NT2/D1 (cell line): Measurements from ENCODE around the gene DICER1.
A peak's percentile ranks its signal among the peaks of the same experiment; 100 is the strongest.
"Not testable (repeated sequence)": the region's sequence is repeated elsewhere in the genome, so short reads cannot be mapped to it uniquely, and the experiment has no call there.

Source experiments
- DNase-seq: peaks from one replicate; pipeline ENCODE4 v3.0.0-alpha.2; 2011; ENCODE audit warnings: low read depth, low spot score
- H3K27me3 ChIP-seq: 2 replicates; pipeline ENCODE4 v1.6.0; 2011; ENCODE audit warnings: mild to moderate bottlenecking; ENCODE audit not compliant: insufficient read length, insufficient read depth
- H3K36me3 ChIP-seq: 2 replicates; pipeline ENCODE4 v1.6.1; 2011; ENCODE audit warnings: mild to moderate bottlenecking, low read length, mixed read lengths; ENCODE audit not compliant: insufficient read depth, insufficient read length
- H3K4me1 ChIP-seq: 2 replicates; pipeline ENCODE4 v1.5.1; 2011; ENCODE audit not compliant: insufficient read depth, insufficient read length
- H3K4me3 ChIP-seq: 2 replicates; pipeline ENCODE4 v1.5.1; 2011; ENCODE audit warnings: low read depth; ENCODE audit not compliant: insufficient read length
- H3K9ac ChIP-seq: 2 replicates; pipeline ENCODE4 v1.6.0; 2011; ENCODE audit warnings: low read depth; ENCODE audit not compliant: insufficient read length
- H3K9me3 ChIP-seq: 2 replicates; pipeline ENCODE4 v1.5.1; 2011; ENCODE audit warnings: mild to moderate bottlenecking, low read length; ENCODE audit not compliant: insufficient read depth
- SUZ12 ChIP-seq: IDR thresholded peaks from 2 replicates; pipeline ENCODE4 v1.6.1; 2011; ENCODE audit not compliant: insufficient read length, insufficient read depth; ENCODE audit errors: extremely low read depth
- YY1 ChIP-seq: IDR thresholded peaks from 2 replicates; pipeline ENCODE4 v1.6.1; 2011; ENCODE audit not compliant: insufficient read length, insufficient read depth
- ZNF274 ChIP-seq: IDR thresholded peaks from 2 replicates; pipeline ENCODE4 v1.6.1; 2011; ENCODE audit warnings: mild to moderate bottlenecking, low read depth, low read length

Gene DICER1

GRCh38 chr14:95157327-95158189 is at the start of gene DICER1:
Gene DICER1 (minus strand): TSS chr14:95157529. CDS start chr14:95133458, 24,071 bp downstream.
- TF ChIP-seq SUZ12 (no peak), ZNF274 (no peak), YY1 (no peak)
- no peaks in the 10 kb centered on the region for H3K9me3 ChIP-seq
- peak; percentile 74 for DNase-seq
- peak within 1 kb of the TSS; percentile 92 for H3K9ac ChIP-seq
- H3K4me3 ChIP-seq: peak within 1 kb of the TSS; percentile 76
- peaks cover 4% of the 10 kb centered on the region for H3K36me3 ChIP-seq
- H3K4me1 ChIP-seq: no peaks in the 10 kb centered on the region
- H3K27me3 ChIP-seq: no peaks in the 10 kb centered on the region

- TF ChIP-seq ZNF274 (no peak), YY1 (no peak), SUZ12 (no peak)
- no peak overlapping the region for H3K9ac ChIP-seq
- H3K36me3 ChIP-seq: no peaks in the 10 kb centered on the region
- no peaks in the 10 kb centered on the region for H3K27me3 ChIP-seq
- H3K9me3 ChIP-seq: peaks cover 17% of the 10 kb centered on the region
- no peak overlapping the region for H3K4me3 ChIP-seq
- DNase-seq: no peak
- no peaks in the 10 kb centered on the region for H3K4me1 ChIP-seq
Measured at GRCh38 chr14:95206534-95206933, 49.2 kb upstream of the DICER1 start.

- Histone ChIP-seq H3K27me3 (no peaks in the 10 kb centered on the region), H3K4me3 (no peak overlapping the region), H3K9me3 (peaks cover 17% of the 10 kb centered on the region), H3K9ac (no peak overlapping the region), H3K4me1 (peaks cover 7% of the 10 kb centered on the region), H3K36me3 (no peaks in the 10 kb centered on the region)
- no peak for DNase-seq
- TF ChIP-seq ZNF274 (no peak), SUZ12 (no peak), YY1 (no peak)
Measured at GRCh38 chr14:95204705-95205104, 47.4 kb upstream of the DICER1 start.

- peaks cover 17% of the 10 kb centered on the region for H3K9me3 ChIP-seq
- H3K27me3 ChIP-seq, H3K4me1 ChIP-seq, H3K9ac ChIP-seq, H3K4me3 ChIP-seq, H3K36me3 ChIP-seq, DNase-seq: not testable (repeated sequence)
Measured at GRCh38 chr14:95201745-95202144, 44.4 kb upstream of the DICER1 start.

GRCh38 chr14:95200404-95200803 is 43.1 kb upstream of the DICER1 start:
- Histone ChIP-seq H3K4me3 (no peak overlapping the region), H3K27me3 (no peaks in the 10 kb centered on the region), H3K4me1 (peaks cover 10% of the 10 kb centered on the region), H3K9ac (peak overlapping the region; percentile 32), H3K36me3 (no peaks in the 10 kb centered on the region), H3K9me3 (peaks cover 11% of the 10 kb centered on the region)
- TF ChIP-seq YY1: no peak
- no peak for TF ChIP-seq SUZ12
- no peak for TF ChIP-seq ZNF274
- DNase-seq: no peak

- Histone ChIP-seq H3K9ac (no peak overlapping the region), H3K36me3 (no peaks in the 10 kb centered on the region), H3K9me3 (peaks cover 6% of the 10 kb centered on the region; the same call in 1 of the 2 replicates), H3K27me3 (no peaks in the 10 kb centered on the region), H3K4me3 (no peak overlapping the region), H3K4me1 (peaks cover 12% of the 10 kb centered on the region)
- TF ChIP-seq ZNF274 (no peak), SUZ12 (no peak), YY1 (no peak)
- DNase-seq: no peak
Measured at GRCh38 chr14:95199298-95199983, 42.1 kb upstream of the DICER1 start.

GRCh38 chr14:95198320-95198719 is 41.0 kb upstream of the DICER1 start:
- TF ChIP-seq ZNF274 (no peak), YY1 (no peak)
- Histone ChIP-seq H3K27me3 (no peaks in the 10 kb centered on the region), H3K4me3 (no peak overlapping the region), H3K4me1 (peaks cover 12% of the 10 kb centered on the region), H3K36me3 (no peaks in the 10 kb centered on the region), H3K9ac (no peak overlapping the region), H3K9me3 (no peaks in the 10 kb centered on the region)
- no peak for DNase-seq

- Histone ChIP-seq H3K4me3 (no peak overlapping the region), H3K9ac (no peak overlapping the region), H3K36me3 (no peaks in the 10 kb centered on the region), H3K4me1 (peaks cover 12% of the 10 kb centered on the region), H3K27me3 (no peaks in the 10 kb centered on the region), H3K9me3 (no peaks in the 10 kb centered on the region)
- TF ChIP-seq SUZ12: no peak
- TF ChIP-seq ZNF274: no peak
- no peak for TF ChIP-seq YY1
- DNase-seq: no peak
Measured at GRCh38 chr14:95197551-95197950, 40.2 kb upstream of the DICER1 start.
